Upper lobe of right lung (tissue), 1 donor: ENCODE measurements around the gene MBTPS2. TPM values are rescaled to one million over a fixed set of nuclear protein-coding genes. Genes with fewer than 3 reads are reported as not detected.

Experiments
- ATAC-seq: fragments of 200-7000 bp; cut with Tn5 transposase; one replicate; pipeline ENCODE4 v1.9.1; 2020; ENCODE audit warnings: mild to moderate bottlenecking, moderate library complexity
- DNase-seq: peaks from one replicate; pipeline ENCODE4 v3.0.0-alpha.2; 2020
- H3K27ac ChIP-seq: fragments of 200-600 bp; one replicate; pipeline ENCODE4 v1.8.0; 2022
- H3K27me3 ChIP-seq: fragments of 200-600 bp; one replicate; pipeline ENCODE4 v1.8.0; 2022; ENCODE audit warnings: mild to moderate bottlenecking
- H3K36me3 ChIP-seq: fragments of 200-600 bp; one replicate; pipeline ENCODE4 v1.8.0; 2022
- H3K4me1 ChIP-seq: fragments of 200-600 bp; one replicate; pipeline ENCODE4 v1.8.0; 2022
- H3K4me3 ChIP-seq: fragments of 200-600 bp; one replicate; pipeline ENCODE4 v1.8.0; 2022; ENCODE audit warnings: mild to moderate bottlenecking
- H3K9me3 ChIP-seq: fragments of 200-600 bp; one replicate; pipeline ENCODE4 v1.8.0; 2022
- intact Hi-C: fragments of 100-400 bp; cut with DNase I; formaldehyde crosslinking; loops from one replicate; pipeline ENCODE4 v1.11.0; 2022
- total RNA-seq: library from RNA; stranded (reverse); fragmentation: NEBNext Ultra II Directional; extraction: Animal tissue kit (Norgen Biotek cat#: 25700); gene quantifications from one replicate; pipeline ENCODE4 v1.2.1, GENCODE V29; 2021
- TF ChIP-seq, protein P1 (sequence below): fragments of 200-600 bp; IDR thresholded peaks from one replicate; pipeline ENCODE4 v1.8.0; 2022; ENCODE audit warnings: antibody characterized with exemption
- donor health status: DM: no; HTN: yes; CAD: no; lungs with severe emphysema.

The MBTPS2 gene
- total RNA-seq, 1 donor from 2014 or later: 12.6 TPM

DNA sequence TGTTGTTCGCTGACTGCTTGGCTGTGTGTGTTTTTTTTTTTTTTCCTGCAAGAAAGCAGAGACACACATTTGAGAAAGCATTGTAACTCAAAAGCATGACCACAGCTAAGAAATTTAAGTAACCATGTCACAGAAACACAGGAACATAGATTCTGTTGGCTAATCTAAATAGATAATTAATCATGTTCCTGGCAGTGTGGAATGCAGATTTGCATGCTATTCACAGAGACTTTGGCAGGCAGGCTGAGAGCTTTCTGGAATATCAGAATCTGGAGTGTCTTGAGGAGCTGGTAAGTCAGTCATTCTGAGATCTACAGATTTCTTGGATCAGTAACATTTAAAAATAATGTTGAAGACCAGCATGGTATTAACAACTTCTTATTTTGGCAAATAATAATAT lies 67.8 kb downstream of the MBTPS2 start:
- Histone ChIP-seq H3K36me3 (no peaks in the 10 kb centered on the region), H3K4me1 (no peaks in the 10 kb centered on the region), H3K9me3 (no peaks in the 10 kb centered on the region), H3K27me3 (no peaks in the 10 kb centered on the region), H3K27ac (no peak overlapping the region), H3K4me3 (no peak overlapping the region)
- TF ChIP-seq, protein P1, sequence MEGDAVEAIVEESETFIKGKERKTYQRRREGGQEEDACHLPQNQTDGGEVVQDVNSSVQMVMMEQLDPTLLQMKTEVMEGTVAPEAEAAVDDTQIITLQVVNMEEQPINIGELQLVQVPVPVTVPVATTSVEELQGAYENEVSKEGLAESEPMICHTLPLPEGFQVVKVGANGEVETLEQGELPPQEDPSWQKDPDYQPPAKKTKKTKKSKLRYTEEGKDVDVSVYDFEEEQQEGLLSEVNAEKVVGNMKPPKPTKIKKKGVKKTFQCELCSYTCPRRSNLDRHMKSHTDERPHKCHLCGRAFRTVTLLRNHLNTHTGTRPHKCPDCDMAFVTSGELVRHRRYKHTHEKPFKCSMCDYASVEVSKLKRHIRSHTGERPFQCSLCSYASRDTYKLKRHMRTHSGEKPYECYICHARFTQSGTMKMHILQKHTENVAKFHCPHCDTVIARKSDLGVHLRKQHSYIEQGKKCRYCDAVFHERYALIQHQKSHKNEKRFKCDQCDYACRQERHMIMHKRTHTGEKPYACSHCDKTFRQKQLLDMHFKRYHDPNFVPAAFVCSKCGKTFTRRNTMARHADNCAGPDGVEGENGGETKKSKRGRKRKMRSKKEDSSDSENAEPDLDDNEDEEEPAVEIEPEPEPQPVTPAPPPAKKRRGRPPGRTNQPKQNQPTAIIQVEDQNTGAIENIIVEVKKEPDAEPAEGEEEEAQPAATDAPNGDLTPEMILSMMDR: no peak
- intact Hi-C loops: no loop called here
- DNase-seq: no peak
- no peak for ATAC-seq

DNA sequence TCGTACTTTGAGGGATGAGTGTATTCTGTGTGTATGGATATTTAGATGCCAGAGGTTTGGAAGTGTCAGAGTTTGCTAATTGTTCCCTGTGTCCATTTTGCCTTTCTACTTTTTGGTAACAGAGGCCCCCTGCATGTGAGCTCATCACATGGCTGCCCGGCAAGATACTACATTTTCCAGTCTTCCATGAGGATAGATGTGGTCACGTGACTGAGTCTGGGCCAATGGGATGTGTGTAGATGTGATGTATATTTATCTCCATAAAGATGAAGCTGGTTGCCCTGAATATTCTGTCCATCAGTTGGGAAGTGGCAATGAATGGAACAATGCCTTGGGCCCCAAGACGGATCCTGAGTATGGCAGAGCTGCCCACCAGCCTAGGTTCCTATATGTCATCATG lies 72.1 kb downstream of the MBTPS2 start:
- H3K36me3 ChIP-seq: no peaks in the 10 kb centered on the region
- no peak for DNase-seq
- ATAC-seq: no peak
- TF ChIP-seq, protein P1: no peak
- no peaks in the 10 kb centered on the region for H3K4me1 ChIP-seq
- no peaks in the 10 kb centered on the region for H3K27me3 ChIP-seq
- no peak overlapping the region for H3K27ac ChIP-seq
- intact Hi-C loops: no loop called here
- H3K4me3 ChIP-seq: no peak overlapping the region
- no peaks in the 10 kb centered on the region for H3K9me3 ChIP-seq

DNA sequence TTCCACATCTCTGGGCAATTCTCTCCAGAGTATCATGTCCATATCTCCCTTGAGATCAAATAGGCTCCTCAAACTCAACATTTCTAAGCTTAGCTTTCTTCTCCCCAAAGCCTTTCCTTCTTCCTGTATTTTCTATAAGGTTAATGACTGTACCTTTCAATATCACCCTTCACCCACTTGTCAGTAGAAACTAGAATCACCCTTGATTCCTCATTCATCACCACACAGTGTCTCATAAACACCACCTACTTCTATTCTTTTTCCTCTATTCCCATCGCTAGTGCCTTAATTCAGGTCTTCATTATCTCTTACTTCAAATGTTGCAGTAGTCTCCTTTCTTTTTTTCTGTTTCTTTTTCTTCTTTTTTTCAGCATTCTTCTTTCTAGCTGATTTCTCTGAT lies 72.8 kb downstream of the MBTPS2 start:
- Histone ChIP-seq H3K4me3 (no peak overlapping the region), H3K27me3 (no peaks in the 10 kb centered on the region), H3K36me3 (no peaks in the 10 kb centered on the region), H3K9me3 (no peaks in the 10 kb centered on the region), H3K4me1 (no peaks in the 10 kb centered on the region), H3K27ac (no peak overlapping the region)
- no peak for ATAC-seq
- intact Hi-C loops: no loop called here
- TF ChIP-seq, protein P1: no peak
- no peak for DNase-seq

DNA sequence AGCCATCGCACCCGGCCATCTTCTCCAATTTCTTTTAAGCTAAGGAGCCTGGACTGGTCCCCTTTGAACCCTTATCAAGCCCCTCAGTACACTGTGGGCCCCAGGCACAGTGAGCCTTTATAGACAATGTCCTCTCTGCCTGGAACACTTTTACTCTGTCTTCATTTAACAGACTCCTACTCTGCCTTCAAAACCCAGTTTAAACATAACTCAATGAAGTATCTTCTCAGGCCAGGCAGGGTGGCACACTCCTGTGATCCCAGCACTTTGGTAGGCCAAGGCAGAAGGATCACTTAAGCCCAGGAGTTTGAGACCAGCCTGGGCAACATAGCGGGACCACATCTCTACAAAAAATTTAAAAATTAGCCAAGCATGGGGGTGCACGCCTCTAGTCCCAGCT lies 73.6 kb downstream of the MBTPS2 start:
- no peaks in the 10 kb centered on the region for H3K4me1 ChIP-seq
- no peaks in the 10 kb centered on the region for H3K9me3 ChIP-seq
- DNase-seq (no peak), ATAC-seq (no peak)
- intact Hi-C loops: no loop called here
- H3K27me3 ChIP-seq: no peaks in the 10 kb centered on the region
- H3K4me3 ChIP-seq: no peak overlapping the region
- H3K36me3 ChIP-seq: no peaks in the 10 kb centered on the region
- no peak overlapping the region for H3K27ac ChIP-seq
- TF ChIP-seq, protein P1: no peak

DNA sequence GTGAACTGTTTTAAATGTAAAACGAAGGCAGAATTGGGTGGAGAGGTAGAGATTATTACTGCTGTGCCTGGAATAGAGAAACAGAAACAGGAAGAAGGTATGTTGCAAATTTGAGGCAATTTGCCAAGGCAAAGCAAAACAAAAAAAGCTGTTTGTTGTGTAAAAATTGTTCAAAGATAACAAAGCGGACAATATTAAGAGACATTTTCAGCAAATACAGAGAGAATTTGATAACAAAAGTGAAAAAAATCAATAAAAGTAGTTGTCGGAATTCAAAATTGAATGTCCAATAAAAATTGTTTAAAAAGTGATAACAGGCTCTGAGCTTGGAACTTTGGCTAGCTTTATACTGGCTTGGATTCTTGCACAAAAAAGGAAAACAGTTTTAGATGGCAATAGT lies 86.7 kb downstream of the MBTPS2 start:
- Histone ChIP-seq H3K36me3 (no peaks in the 10 kb centered on the region), H3K9me3 (no peaks in the 10 kb centered on the region), H3K4me3 (peak overlapping the region; percentile 23), H3K27me3 (no peaks in the 10 kb centered on the region), H3K27ac (peak overlapping the region; percentile 51), H3K4me1 (no peaks in the 10 kb centered on the region)
- DNase-seq (no peak), ATAC-seq (no peak)
- TF ChIP-seq, protein P1: no peak
- intact Hi-C loops: no loop called here
